Amniotic stem cell (primary cell): ENCODE measurements around the gene NKAIN2.

Source experiments
- DNase-seq: peaks from one replicate; lab custom pipeline; 2025; lab: John Stamatoyannopoulos, UW

Gene NKAIN2

DNA sequence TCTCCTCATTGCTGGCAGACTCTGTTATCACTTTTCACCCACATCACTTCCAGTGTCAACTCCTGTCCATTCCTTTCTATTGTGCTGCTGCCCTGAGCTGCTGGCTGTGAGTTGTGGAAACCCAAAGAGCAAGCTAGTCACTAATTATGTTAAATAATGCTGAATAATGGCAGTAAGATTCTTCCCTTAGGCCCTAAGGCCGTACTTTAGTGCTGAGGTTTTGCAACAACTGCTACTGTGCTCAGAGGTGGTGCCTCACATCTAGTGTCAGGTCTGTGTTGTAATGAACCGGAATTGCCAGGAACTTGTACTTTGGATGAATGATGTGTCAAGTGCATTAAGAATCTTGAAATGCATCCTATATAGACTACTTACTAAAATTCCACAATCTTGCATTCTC lies 786.3 kb downstream of the NKAIN2 start:
- DNase-seq: no peak

DNA sequence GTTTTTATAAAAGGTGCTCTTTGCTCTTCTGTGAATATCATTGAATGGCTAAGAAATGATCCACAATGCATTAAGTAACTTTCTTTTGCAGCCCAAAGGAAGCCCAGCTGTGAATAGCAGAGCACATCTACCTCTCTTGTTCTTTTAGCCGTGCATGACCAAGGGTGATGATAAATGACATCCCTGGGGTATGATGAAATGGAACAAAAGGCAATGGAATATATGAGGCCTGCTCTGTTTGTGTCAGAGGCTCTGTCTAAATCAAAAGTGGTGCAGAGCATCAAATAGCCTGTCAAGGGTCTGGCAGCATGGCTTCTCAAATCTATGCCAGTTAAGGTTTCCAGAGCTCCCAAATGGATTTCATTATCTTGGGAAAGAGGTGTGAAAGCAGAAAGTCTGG lies 796.0 kb downstream of the NKAIN2 start:
- no peak for DNase-seq

GRCh38 chr6:124604719-124605118 lies 801.1 kb downstream of the NKAIN2 start:
- no peak for DNase-seq

DNA sequence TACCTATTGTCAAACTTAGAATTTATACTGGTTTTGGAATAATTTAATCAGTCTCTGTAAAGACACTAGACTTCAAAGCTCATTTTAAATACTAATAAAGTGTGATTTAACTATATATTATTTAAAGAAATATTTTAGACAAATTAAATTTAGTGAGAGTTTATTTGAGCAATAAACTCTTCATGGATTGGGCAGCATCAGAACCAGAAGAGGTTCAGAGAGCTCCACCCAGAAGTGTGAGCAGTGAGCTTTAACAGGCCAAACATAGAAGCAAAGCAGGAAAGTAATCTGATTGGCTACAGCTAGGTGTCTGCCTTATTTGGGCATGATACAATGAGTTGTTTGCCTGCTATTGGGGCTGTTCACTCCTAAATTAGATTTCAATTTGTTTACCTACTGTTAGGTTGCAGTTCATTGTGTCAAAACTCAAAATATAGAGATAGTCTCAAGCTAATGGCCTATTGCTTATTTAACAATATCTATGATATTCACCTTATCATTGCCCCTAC lies 803.5 kb downstream of the NKAIN2 start:
- DNase-seq: no peak

- no peak for DNase-seq
These were observed 809.4 kb downstream of the NKAIN2 start for GRCh38 chr6:124613031-124613430.

DNA sequence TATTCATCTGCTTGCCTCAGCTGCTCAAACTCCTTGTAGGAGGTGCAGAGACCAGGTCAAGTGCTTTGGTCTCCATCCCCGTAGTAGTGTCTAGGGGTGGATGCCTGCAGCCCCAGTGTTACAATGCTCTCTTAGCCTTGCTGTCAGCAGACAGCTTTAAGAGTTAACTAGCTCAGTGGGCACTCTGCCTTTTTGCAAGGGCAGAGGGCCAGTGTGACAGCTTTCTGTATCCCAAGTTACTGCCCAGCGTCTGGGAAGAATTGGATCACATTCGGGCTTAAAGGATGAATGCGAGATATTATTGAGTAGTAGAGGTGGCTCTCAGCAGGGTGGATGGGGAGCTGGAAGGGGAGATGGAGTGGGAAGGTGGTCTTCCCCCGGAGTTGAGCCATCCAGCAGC lies 818.7 kb downstream of the NKAIN2 start:
- no peak for DNase-seq

GRCh38 chr6:124633655-124634054 lies 830.0 kb downstream of the NKAIN2 start:
- no peak for DNase-seq

- DNase-seq: no peak
These were observed 836.8 kb downstream of the NKAIN2 start for GRCh38 chr6:124640432-124640831.

DNA sequence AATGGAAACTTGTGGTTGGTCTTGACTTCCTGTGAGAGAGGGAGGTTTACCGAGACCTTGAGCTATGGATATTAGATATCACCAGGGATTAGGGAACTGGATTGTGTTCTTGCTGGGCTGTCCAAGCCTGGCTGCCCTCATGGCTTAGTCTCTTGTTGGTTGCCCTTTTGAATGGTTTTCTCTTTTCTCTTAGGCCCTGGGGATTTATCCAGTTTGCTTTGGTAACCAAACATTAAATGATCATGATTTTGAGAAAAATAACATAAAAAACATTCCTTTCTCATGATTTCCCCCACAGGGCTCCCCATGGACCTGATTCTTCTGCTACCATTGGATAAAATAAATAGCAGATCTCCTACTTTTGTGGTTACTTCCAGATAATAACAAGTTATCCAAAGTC lies 852.2 kb downstream of the NKAIN2 start:
- no peak for DNase-seq

DNA sequence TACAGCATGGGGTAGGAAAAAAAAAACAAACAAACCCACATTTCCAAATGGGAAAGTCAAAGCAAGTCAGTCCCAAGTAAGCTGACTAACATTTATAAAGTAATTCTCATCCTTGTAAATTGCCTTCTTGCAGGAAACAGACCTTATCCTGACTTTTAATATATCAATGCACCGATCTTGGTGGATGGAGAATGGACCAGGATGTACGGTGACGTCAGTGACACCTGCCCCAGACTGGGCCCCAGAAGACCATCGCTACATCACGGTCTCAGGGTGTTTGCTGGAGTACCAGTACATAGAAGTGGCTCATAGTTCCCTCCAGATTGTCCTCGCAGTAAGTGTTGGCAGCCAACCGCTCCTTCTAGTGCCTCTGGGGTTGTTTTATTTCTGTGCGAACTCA lies 854.4 kb downstream of the NKAIN2 start:
- DNase-seq: no peak

DNA sequence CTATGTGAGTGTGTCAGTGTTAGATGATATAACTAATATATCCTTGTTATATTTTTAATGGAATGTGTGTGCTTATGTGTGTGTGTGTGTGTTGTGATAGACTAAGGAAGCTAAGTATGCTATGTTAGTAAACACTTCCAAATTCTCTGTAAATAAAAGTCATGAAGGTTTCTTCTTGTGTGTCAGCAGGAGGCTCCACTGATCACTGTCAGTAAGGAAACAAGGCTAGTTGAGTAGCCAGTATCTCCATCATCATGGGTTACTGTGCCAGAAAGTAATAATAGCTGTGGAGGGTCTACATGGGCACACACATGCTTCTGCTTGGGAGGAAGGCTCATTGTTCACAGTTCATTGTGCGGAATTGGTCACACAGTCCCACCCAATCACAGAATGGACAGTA lies 855.8 kb downstream of the NKAIN2 start:
- no peak for DNase-seq

GRCh38 chr6:124660185-124660584 lies 856.5 kb downstream of the NKAIN2 start:
- DNase-seq: no peak

DNA sequence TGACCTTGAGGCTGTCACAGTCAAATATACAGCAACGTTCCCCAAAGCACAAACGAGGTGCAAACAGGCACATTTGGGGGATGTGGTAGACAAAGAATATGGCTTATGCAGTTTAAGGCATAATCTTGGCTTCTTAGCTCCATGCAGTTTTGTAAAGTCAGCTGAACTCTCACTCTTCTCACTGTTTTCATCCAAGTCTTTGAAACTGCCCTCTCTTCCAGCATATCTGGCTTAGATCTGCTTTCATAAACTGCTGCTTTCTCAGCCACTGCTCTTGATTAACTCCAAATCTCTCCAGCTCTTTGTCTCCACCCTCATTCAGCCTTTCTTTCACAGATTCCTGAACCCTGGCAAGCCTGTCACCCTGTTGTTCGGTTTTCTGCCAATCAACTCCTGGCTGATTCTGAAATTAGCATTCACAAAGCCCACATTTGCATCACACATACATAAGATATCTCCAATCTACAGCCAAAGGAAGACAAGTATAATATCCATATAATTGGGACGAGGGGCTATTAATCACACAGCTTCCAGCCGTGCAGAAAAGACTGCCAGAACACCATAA lies 857.5 kb downstream of the NKAIN2 start:
- DNase-seq: no peak

DNA sequence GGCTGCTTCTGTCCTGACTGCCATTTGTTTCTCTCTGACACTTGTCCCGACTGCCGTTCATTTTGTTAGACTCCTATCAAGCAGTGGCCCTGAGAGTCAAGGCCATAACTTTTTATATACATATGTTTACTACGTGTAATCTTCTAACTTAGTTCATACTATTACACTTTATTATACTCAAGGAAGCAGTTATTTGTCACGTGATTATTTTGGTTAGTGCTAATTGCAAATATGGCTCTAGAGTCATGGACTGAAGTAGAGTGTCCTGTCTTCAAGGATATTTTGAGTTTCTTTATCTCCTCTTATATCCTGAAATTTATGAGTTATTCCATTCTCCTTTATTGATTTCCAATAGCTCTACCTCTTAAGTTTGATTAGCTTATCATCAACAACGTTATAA lies 864.4 kb downstream of the NKAIN2 start:
- DNase-seq: no peak

DNA sequence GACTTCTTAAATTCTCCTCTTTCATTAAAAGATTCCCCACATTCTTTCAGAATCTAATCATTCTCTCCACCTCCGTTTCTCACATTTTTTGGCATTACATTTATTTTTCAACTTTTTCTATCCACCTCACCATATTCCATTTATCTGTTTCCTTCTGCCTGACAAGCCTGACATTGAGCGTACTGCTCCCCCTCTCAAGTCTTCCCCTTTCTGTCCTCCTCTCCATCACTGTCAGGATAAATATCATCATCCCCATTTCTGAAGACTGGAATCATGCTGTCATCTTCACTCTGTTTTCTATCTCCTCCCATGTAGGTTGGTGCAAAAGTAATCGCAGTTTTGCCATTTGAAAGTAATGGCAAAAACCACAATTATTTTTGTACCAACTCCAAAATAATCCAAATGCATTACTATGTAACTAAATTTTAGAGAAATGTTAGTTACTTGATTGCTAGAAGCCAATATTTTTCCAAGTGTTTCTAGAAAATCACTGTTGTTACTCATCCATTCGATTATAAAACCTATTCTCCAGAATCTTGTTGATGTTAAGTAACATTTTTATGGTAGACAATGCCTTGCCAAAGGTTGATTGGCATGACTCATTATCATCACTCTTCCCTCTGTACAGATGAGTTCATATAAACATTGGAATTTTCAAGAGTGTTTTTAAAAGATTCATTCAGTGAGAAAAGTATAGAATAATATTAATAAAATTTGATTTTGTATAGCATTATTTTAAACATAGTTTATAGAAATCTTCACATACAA lies 866.2 kb downstream of the NKAIN2 start:
- no peak for DNase-seq

- DNase-seq: no peak
These were observed 867.1 kb downstream of the NKAIN2 start for GRCh38 chr6:124670801-124671200.

DNA sequence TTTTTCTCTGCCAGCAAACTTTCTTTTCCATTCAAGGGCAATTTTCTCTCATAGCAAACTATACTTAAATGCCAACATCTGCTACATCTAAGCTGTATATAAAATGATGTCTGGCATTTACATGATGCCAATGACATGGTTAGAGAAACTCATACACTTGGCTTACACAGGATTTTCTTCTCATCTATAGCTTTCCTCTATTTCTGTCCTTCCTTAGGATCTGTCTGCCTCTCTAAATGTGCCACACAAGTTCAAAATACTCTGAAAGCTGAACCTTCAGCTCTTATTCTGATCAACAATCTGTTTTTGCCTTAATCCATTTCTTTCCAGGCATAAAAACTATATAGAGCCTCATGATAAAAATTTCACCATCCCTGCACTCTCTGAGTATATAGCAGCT lies 867.7 kb downstream of the NKAIN2 start:
- DNase-seq: no peak

DNA sequence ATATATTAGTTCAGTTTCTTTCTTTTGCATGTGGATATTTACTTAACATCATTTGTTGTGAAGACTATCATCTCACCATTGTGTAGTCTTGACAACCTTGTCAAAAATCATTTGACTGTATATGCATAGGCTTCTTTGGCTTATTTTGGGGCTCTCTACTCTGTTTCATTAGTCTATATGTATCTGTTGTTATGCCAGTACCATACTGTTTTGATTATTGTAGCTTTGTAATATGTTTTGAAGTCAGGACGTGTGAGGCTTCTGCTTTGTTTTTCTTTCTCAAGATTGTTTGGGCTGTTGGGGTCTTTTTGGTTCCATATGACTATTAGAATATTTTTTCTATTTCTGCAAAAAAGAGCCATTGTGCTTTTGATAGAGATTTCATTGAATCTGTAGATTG lies 870.4 kb downstream of the NKAIN2 start:
- no peak for DNase-seq

DNA sequence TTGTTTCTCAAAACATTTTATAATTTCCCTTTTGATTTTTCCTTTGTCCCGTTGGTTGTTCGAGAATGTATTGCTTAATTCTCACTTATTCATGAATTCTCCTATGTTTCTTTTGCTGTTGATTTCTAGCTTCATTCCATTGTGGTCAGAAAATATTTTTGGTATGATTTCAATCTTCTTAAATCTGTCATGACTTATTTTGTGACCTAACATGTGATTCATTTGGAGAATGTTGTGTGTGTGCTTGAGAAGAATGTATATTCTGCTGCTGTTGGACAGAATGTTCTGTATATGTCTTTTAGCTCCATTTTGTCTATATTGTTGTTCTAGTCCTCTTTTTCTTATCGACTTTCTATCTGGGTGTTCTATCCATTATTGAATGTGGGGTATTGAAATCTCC lies 872.4 kb downstream of the NKAIN2 start:
- no peak for DNase-seq

DNA sequence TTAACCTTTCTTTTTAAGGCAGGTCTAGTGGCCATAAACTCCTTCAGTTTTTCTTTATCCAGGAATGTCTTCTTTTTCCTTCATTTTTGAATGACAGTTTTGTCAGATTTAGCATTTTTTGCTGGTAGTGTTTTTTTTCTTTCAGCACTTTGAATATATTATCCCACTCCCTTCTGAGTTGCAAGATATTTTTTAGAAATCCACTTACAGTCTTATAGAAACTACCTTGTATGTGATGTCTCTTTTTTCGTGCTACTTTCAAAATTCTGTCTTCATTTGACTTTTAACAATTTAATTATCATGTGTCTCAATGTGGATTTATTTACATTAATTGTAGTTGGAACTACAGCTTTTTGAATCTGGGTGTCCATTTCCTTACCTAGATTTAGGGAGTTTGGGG lies 874.2 kb downstream of the NKAIN2 start:
- DNase-seq: no peak

- no peak for DNase-seq
These were observed 875.7 kb downstream of the NKAIN2 start for GRCh38 chr6:124679387-124679786.

GRCh38 chr6:124682751-124683150 lies 879.1 kb downstream of the NKAIN2 start:
- DNase-seq: no peak

- no peak for DNase-seq
These were observed 879.8 kb downstream of the NKAIN2 start for GRCh38 chr6:124683507-124683906.

DNA sequence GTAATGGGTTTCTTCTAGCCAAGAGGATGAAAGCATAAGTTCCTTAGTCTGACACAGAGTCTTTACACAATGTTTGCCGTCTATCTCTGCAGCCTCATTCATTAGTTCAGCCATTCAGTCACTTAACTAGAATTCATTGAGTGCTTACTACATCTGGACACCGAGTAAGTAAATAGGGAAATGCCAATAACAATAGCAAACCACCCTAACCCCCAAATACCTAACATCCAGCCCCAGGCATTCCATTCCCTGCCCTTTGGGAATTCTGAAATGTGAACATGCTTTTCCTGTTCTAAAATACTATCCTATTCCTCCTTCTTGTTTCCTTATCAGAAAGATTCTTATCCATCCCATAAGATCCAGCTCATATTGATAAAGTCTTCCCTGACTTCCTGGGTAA lies 881.0 kb downstream of the NKAIN2 start:
- no peak for DNase-seq
